GM23338 (cell line): ENCODE results near the gene ROGDI. TPM values are rescaled to one million over a fixed set of nuclear protein-coding genes. Genes with fewer than 3 reads are reported as not detected.

Experiments used
- ATAC-seq: fragments of 200-7000 bp; cut with Tn5 transposase; 3 replicates; pipeline ENCODE4 v1.9.1; 2020
- DNase-seq: peaks from one replicate; pipeline ENCODE4 v3.0.0-alpha.2; 2015; ENCODE audit warnings: low spot score
- H2AFZ ChIP-seq: fragments of 200-600 bp; sonication (generic); 2 replicates; pipeline ENCODE4 v1.8.0; 2016; ENCODE audit warnings: antibody characterized with exemption, mild to moderate bottlenecking, moderate library complexity
- H3F3A ChIP-seq: fragments of 200-600 bp; sonication (generic); replicated peaks from 2 replicates; pipeline ENCODE4 v1.8.0; 2017; ENCODE audit warnings: antibody characterized with exemption, mixed run types, low read depth
- H3K27ac ChIP-seq: fragments of 200-600 bp; sonication (generic); 2 replicates; pipeline ENCODE4 v1.6.1; 2016; ENCODE audit warnings: low read depth
- H3K27me3 ChIP-seq: fragments of 200-600 bp; sonication (generic); 2 replicates; pipeline ENCODE4 v1.8.0; 2016; ENCODE audit warnings: mild to moderate bottlenecking, mixed run types, moderate library complexity; ENCODE audit not compliant: insufficient read depth
- H3K36me3 ChIP-seq: fragments of 200-600 bp; sonication (generic); 2 replicates; pipeline ENCODE4 v1.8.0; 2016; ENCODE audit warnings: mild to moderate bottlenecking; ENCODE audit not compliant: insufficient read depth
- H3K4me1 ChIP-seq: fragments of 200-600 bp; sonication (generic); 2 replicates; pipeline ENCODE4 v1.8.0; 2016; ENCODE audit warnings: mild to moderate bottlenecking, moderate library complexity; ENCODE audit not compliant: insufficient read depth
- H3K4me2 ChIP-seq: fragments of 200-600 bp; sonication (generic); 2 replicates; pipeline ENCODE4 v1.7.1; 2017; ENCODE audit warnings: mixed run types
- H3K4me3 ChIP-seq: fragments of 200-600 bp; sonication (generic); 2 replicates; pipeline ENCODE4 v1.6.1; 2016; ENCODE audit warnings: mixed run types
- H3K79me2 ChIP-seq: fragments of 200-600 bp; sonication (generic); replicated peaks from 2 replicates; pipeline ENCODE4 v1.8.0; 2017; ENCODE audit warnings: mild to moderate bottlenecking; ENCODE audit not compliant: insufficient read depth
- H3K9me2 ChIP-seq: fragments of 200-600 bp; sonication (generic); 2 replicates; pipeline ENCODE4 v1.8.0; 2017; ENCODE audit not compliant: insufficient read depth
- H4K20me1 ChIP-seq: fragments of 200-600 bp; sonication (generic); replicated peaks from 2 replicates; pipeline ENCODE4 v1.8.0; 2017; ENCODE audit warnings: mild to moderate bottlenecking; ENCODE audit not compliant: insufficient read depth
- H3K27ac Mint-ChIP-seq: 2 replicates; pipeline ENCODE4 v1.8.0; 2020; ENCODE audit warnings: inconsistent platforms, mild to moderate bottlenecking, moderate library complexity, mixed read lengths
- H3K27me3 Mint-ChIP-seq: 3 replicates; pipeline ENCODE4 v1.8.0; 2022; ENCODE audit warnings: low read depth, mild to moderate bottlenecking, moderate library complexity, mixed read lengths, inconsistent platforms; ENCODE audit not compliant: insufficient read depth, poor library complexity
- H3K36me3 Mint-ChIP-seq: 3 replicates; pipeline ENCODE4 v1.8.0; 2021; ENCODE audit warnings: low read depth, mild to moderate bottlenecking, inconsistent platforms, moderate library complexity, mixed read lengths
- H3K4me1 Mint-ChIP-seq: 3 replicates; pipeline ENCODE4 v1.8.0; 2020; ENCODE audit warnings: mild to moderate bottlenecking, inconsistent platforms, mixed read lengths
- H3K4me3 Mint-ChIP-seq: 3 replicates; pipeline ENCODE4 v1.8.0; 2021; ENCODE audit warnings: moderate library complexity, mild to moderate bottlenecking, inconsistent platforms, mixed read lengths
- H3K9me3 Mint-ChIP-seq: 3 replicates; pipeline ENCODE4 v1.8.0; 2020; ENCODE audit warnings: moderate library complexity, mild to moderate bottlenecking, inconsistent platforms, mixed read lengths
- CREB1 ChIP-seq: fragments of 250-450 bp; sonication (Bioruptor Pico); IDR thresholded peaks from 2 replicates; pipeline ENCODE4 v1.5.0; 2020; ENCODE audit warnings: low read depth, mild to moderate bottlenecking, moderate library complexity
- ETS1 ChIP-seq: IDR thresholded peaks from 2 replicates; pipeline ENCODE4 v1.6.1; 2016; ENCODE audit warnings: antibody characterized with exemption
- EZH2 ChIP-seq: fragments of 200-600 bp; sonication (generic); IDR thresholded peaks from one replicate; pipeline ENCODE4 v1.8.0; 2017; ENCODE audit warnings: antibody characterized with exemption, mild to moderate bottlenecking, low read depth; ENCODE audit not compliant: unreplicated experiment
- JUNB ChIP-seq: IDR thresholded peaks from one replicate; pipeline ENCODE4 v1.6.1; 2016; ENCODE audit warnings: antibody characterized with exemption; ENCODE audit not compliant: unreplicated experiment
- REST ChIP-seq: IDR thresholded peaks from one replicate; pipeline ENCODE4 v1.6.1; 2018; ENCODE audit warnings: antibody characterized with exemption; ENCODE audit not compliant: unreplicated experiment
- ZNF462 ChIP-seq: fragments of 250-450 bp; sonication (Bioruptor Pico); IDR thresholded peaks from 2 replicates; pipeline ENCODE4 v1.5.0; 2020; ENCODE audit warnings: mild to moderate bottlenecking, moderate library complexity
- polyA plus RNA-seq: library from polyadenylated mRNA; unstranded; fragments of >200 nt; fragmentation: Nextera tagmentation; extraction: Ambion mirVana; gene quantifications from 2 replicates; pipeline ENCODE4 v1.2.1, GENCODE V29; 2016
- total RNA-seq: library from RNA; depleted of rRNA; stranded (reverse); fragments of >200 nt; shearing (Covaris generic); gene quantifications from 2 replicates; pipeline ENCODE4 v1.2.3, GENCODE V29; 2014

Gene ROGDI
- total and polyA plus RNA-seq, 2 experiments from 2014 or later, result 30.3 to 38.8 TPM

GRCh38 chr16:4798456-4798855 is 4.0 kb downstream of the ROGDI start:
- Histone ChIP-seq H3K36me3 (peaks cover 3% of the 10 kb centered on the region; the same call in 1 of the 2 replicates), H3K9me2 (no peaks in the 10 kb centered on the region), H2AFZ (no peak overlapping the region), H3K79me2 (no peaks in the 10 kb centered on the region), H3K4me1 (peaks cover 16% of the 10 kb centered on the region; the same call in 1 of the 2 replicates), H3F3A (peaks cover 8% of the 10 kb centered on the region; the same call in 1 of the 2 replicates), H3K4me2 (no peak overlapping the region), H4K20me1 (no peaks in the 10 kb centered on the region), H3K27me3 (no peaks in the 10 kb centered on the region), H3K27ac (no peak overlapping the region), H3K4me3 (no peak overlapping the region)
- TF ChIP-seq REST, result no peak
- H3K9me3 Mint-ChIP-seq, result no peaks in the 10 kb centered on the region
- DNase-seq (no peak), ATAC-seq (no peak)
- H3K4me1 Mint-ChIP-seq, result peaks cover 13% of the 10 kb centered on the region
- peaks cover 7% of the 10 kb centered on the region; the same call in 2 of the 3 replicates for H3K36me3 Mint-ChIP-seq
- no peak overlapping the region for H3K4me3 Mint-ChIP-seq
- H3K27me3 Mint-ChIP-seq, result peaks cover 8% of the 10 kb centered on the region
- H3K27ac Mint-ChIP-seq, result no peak overlapping the region

- Histone ChIP-seq H3F3A (peaks cover 8% of the 10 kb centered on the region; the same call in 1 of the 2 replicates), H3K36me3 (peaks cover 3% of the 10 kb centered on the region; the same call in 1 of the 2 replicates), H3K27me3 (no peaks in the 10 kb centered on the region), H3K4me2 (no peak overlapping the region), H2AFZ (no peak overlapping the region), H4K20me1 (no peaks in the 10 kb centered on the region), H3K9me2 (no peaks in the 10 kb centered on the region), H3K27ac (no peak overlapping the region), H3K4me3 (no peak overlapping the region), H3K79me2 (no peaks in the 10 kb centered on the region), H3K4me1 (peaks cover 12% of the 10 kb centered on the region; the same call in 1 of the 2 replicates)
- H3K27ac Mint-ChIP-seq, result no peak overlapping the region
- H3K27me3 Mint-ChIP-seq, result peaks cover 6% of the 10 kb centered on the region
- peaks cover 7% of the 10 kb centered on the region; the same call in 2 of the 3 replicates for H3K36me3 Mint-ChIP-seq
- ATAC-seq, result no peak
- no peak overlapping the region for H3K4me3 Mint-ChIP-seq
- H3K4me1 Mint-ChIP-seq, result peaks cover 7% of the 10 kb centered on the region
- no peaks in the 10 kb centered on the region for H3K9me3 Mint-ChIP-seq
- no peak for DNase-seq
- TF ChIP-seq ZNF462 (CRISPR knock-in tag), result no peak
- no peak for TF ChIP-seq JUNB
- no peak for TF ChIP-seq CREB1 (CRISPR knock-in tag)
- TF ChIP-seq ETS1, result no peak
- TF ChIP-seq REST, result no peak
- no peak for TF ChIP-seq EZH2
Measured at GRCh38 chr16:4797805-4798252, 4.6 kb downstream of the ROGDI start.
